C1 segment of cervical spinal cord (tissue), 14 donors: Measurements from ENCODE around the gene UBE2G1.
A peak's percentile ranks its signal among the peaks of the same experiment; 100 is the strongest.
"Not testable (repeated sequence)": the region's sequence is repeated elsewhere in the genome, so short reads cannot be mapped to it uniquely, and the experiment has no call there.

Experiments used
- DNase-seq, 14 donors: peaks; one replicate each; lab custom pipeline; 2025; lab: John Stamatoyannopoulos, UW

The UBE2G1 gene, protein sequence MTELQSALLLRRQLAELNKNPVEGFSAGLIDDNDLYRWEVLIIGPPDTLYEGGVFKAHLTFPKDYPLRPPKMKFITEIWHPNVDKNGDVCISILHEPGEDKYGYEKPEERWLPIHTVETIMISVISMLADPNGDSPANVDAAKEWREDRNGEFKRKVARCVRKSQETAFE

DNA sequence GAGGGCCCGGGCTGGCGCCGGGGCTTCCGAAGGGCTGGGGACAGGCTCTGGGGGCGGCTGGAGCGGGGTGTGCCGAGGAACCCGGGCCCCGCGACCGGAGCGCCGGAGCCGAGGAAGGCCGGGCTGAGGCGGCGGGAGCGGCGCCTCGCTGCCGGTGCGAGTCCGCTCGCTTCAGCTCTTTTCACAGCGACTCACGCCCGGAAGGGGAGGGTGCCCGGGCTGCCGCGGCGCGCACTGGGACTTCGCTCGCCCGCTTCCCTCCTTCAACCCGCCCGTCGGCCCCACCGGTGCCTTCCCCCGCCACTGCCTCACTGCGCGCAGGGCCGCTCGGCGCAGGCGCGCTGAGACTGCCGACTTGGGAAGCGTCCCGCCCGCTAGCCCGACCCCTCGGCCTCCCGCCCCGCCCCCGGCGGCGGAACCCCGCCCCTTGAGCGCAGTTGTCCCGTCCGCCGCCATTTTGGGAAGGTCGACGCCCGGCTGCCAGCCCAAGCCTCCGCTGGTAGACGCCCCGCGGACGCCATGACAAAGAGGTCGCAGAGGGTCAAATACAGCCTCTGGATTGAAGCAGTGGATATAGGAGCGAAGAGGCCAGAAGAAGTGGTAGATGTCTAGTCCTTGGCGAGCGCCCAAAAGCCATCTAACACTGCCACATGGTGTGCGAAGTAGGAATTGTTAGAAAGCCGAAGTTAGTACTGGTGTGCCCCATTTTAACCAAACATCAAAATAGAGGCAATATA is at the start of gene UBE2G1:
Gene UBE2G1, minus strand, starts transcription at position 349 of the 737 bp plus-strand sequence. CDS start 359 bp downstream, outside the sequence.
- peak; percentile 70 to 99 (median 96) for DNase-seq

DNA sequence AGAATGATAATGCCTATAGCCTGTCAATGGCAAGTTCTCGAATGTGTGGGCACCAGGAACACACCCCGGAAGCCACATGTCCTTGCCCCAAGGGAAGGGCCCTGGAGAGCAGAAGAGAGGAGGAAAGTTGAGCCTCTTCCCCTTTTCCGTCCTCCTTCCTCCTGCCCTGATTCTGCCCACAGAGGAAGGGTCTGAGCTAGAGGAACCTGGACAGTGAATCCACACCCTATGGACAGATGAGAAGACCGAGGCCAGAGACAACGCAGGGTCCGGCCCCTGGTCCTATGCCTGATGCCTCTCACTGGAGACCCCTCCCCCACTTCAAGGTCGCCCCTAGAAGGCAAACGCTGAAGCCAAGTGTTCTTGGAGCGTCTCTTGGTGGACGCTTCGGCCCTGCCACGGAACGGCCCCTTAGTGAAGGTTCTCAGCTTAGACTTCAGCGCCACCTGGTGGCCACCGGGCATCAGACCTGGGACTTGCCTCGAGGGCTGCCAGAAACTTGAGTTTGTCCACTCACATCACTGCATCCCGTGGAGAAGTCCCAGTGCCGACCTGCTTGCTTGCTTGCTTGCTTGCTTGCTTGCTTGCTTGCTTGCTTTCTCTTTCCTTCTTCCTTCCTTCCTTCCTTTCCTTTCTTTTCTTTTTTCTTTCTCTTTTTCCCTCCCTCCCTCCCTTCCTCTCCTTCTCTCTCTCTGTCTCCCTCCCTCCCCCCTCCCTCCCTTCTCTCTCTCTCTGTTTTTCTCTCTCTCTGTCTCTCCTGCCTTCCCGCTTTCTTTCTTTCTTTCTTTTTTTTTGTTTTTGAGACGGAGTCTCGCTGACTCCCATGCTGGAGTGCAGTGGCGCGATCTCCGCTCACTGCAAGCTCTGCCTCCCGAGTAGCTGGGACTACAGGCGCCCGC is 46.7 kb upstream of the UBE2G1 start:
- DNase-seq: peak in 13 of 14 donors; percentile 8 to 87 (median 76)

DNA sequence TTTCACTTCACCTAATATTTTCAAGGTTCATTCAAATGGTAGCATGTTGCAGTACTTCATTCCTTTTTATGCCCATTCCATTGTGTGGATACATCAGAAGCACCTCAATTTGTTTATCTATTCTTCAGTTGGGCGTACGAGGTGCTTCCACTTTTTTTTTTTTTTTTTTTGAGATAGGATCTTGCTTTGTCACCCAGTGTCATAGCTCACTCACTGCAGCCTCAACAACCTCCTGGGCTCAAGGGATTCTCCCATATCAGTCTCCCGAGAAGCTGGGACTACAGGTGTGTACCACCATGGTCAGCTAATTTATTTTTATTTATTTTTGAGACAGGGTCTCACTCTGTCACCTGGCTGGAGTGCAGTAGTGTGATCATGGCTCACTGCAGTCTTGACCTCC is 44.7 kb upstream of the UBE2G1 start:
- DNase-seq: no peak

DNA sequence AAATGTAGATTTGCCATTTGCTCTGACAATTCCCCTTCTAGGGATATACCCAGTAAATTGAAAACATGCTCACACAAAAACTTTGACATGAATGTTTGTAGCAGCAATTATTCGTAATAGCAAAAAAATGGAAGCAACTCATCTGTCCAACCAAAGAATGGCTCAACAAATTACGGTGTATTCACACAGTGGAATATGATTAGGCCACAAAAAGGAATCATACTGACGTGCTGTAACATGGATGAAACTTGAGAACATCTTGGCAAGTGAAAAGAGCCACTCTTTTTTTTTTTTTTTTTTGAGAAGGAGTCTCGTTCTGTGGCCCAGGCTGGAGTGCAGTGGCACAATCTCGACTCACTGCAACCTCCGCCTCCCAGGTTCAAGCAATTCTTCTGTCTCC is 43.2 kb upstream of the UBE2G1 start:
- DNase-seq: no peak

DNA sequence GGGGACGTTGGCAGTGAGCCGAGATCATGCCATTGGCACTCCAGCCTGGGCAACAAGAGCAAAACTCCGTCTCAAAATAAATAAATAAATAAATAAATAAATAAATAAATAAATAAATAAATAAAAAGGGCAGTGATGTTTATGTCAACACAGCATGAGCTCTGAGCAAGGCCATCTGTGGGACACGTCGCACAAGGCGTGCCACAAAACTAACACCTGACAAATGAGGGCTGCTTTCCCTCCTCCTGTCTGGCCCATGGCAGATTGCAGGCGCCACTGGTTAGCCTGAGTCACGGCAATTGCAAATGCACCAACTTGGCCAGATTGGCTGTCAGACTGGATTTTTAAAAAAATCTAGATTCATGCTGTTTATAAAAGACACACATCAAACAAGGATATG is 41.4 kb upstream of the UBE2G1 start:
- peak in 1 of 14 donors; percentile 18 for DNase-seq

DNA sequence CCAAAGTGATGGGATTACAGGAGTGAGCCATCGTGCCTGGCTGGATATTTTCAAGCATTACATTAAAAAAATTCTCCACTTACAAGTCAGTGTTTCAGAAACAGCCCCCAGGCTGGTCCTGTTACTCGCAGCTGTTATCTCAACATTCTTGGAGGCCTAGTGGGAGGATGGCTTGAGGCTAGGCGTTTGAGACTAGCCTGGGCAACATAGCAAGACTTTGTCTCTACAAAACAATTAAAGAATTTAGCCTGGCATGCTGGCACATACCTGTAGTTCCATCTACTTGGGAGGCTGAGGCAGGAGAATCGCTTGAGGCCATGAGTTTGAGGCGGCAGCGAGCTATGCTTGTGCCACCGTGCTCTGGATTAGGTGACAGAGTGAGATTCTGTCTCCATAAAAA is 40.7 kb upstream of the UBE2G1 start:
- no peak for DNase-seq

DNA sequence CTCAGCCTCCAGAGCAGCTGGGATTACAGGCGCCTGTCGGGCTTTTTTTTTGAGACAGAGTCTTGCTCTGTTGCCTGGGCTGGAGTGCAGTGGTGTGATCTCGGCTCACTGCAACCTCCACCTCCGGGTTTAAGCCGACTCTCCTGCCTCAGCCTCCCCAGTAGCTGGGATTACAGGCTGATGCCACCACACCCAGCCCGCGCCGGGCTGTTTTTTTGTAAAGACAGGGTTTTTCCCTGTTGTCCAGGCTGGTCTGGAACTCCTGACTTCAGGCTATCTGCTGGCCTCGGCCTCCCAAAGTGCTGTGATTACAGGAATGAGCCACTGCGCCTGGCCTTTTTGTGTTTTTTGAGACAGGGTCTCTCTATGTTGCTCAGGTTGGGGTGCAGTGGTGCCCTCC is 39.9 kb upstream of the UBE2G1 start:
- DNase-seq: no peak

DNA sequence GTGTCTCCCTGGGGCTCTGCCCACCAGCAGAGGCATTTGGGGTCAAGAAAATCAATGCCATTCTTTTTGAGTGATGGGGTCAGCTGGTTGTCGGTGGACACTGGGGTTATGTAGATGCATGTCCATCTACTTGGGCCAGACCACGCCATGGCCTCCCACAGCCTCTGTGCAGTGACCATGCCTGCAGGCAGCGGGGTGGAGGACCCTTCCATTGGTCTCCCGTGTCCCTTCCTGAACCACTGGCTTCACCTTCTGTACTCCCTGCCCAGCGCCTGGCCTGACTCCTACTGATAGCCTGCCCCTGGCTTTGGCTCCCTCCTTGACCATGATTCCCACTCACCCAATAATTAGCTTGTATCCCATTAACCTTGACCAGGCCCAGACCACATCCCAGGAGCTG is 39.2 kb upstream of the UBE2G1 start:
- DNase-seq: no peak

DNA sequence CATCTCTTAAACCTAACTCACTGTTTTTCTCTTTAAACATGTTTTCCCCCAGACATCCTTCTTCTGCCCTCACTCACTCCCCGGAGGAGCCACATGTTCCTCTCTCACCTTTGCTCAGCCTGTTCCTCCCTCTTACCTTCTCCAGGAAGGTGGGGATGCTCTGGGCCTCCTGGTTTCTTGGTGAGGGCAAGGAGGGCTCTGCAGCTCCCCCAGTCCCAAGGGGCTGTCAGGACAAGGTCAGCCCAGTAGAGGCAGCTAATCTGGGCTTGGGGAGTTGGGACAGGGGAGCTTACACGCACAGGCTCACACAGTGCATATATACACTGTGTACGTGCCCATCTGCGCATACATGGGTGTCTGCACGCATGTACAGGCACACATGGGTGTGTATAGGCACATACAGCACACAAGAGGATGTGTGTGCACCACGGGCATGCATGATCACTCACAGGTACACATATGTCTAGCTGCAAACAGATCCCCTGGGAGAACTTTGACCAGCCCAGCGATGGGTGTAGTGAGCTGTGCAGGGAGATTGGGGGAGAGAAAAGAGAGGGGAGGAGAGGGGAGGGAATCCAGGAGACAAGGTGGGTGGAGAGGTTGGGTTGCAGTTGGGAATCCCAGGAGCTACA is 38.7 kb upstream of the UBE2G1 start:
- DNase-seq: no peak

DNA sequence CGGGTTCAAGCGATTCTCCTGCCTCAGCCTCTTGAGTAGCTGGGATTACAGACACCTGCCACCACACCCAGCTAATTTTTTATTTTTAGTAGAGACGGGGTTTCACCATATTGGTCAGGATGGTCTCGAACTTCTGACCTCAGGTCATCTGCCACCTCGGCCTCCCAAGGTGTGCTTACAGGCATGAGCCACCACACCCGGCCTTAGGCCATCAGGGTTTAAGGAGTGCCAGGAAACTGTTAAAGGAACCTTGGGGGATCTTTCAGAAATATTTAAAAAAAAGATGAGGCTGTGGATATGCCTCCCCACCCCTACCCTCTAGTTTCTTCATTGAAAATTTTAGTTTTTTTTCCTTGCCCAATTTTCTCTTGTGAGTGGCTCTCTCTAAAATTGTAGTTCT is 31.4 kb upstream of the UBE2G1 start:
- no peak for DNase-seq

DNA sequence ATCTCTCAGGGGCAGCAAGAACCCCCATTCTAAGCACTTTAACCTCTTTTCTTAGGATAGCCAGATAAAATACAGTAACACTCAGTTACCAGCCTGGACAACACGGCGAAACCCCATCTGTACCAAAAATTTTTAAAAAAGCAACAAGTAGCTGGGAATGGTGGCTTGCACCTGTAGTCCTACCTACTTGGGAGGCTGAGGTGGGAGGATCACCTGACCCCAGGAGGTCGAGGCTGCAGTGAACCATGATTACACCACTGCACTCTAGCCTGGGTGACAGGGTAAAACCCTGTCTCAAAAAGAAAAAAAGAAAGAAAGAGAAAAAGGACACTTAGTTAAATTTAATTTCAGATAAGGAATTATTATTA is 28.6 kb upstream of the UBE2G1 start:
- no peak for DNase-seq

DNA sequence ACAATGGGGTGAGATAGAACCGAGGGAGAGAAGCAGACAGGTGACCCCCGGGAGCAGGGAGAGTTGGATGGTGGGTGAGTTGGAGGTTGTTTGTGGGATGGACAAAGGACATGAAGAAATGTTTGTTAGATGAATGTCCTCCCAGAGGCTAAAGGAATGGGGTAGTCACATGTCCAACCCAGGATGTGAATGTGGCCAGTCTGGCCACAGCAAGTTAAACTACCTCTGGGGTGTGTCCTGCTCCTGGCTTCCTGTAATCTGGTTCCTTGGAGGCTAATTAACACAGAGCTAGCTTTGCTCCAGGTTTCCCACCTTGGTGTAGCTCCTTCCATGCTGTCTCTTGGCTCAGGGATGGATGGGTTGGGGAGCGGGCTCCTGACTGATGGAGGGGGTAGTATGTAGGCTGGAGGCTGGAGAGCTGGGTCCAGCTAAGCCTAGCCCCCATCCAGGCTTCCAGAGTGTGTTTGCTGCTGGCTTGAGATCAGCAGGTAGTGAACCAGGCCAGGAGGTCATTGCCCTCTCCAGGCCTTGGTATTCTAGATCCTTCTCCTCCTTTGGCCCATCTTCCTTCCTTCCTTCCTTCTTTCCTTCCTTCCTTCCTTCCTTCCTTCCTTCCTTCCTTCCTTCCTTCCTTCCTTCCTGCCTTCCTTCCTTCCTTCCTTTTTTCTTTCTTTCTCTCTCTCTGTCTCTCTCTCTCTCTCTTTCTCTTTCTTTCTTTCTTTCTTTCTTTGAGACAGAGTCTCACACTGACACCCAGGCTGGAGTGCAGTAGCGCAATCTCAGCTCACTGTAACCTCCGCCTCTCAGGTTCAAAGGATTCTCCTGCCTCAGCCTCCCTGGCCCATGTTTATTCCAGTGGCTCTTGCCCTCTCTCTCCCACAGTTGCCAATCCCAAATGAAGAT is 28.0 kb upstream of the UBE2G1 start:
- DNase-seq: no peak

DNA sequence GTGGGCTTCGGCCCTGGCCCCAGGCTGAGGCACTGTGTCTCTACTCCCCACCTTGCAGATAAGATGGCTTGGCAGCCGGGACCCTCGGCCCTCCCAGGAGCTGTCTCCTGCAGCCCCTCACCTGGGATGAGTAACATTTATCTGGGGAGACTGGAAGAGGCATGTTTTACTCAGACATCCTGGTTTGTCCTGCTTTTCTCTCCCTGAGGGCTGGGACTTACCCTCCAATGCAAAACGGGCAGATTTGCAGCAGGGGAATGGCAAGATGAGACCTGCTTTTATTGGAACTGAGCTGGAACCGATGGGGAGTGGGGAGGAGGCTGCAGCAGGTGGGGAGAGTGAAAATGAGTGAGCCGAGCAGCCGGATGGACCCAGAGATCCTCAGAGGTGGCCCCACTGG is 27.3 kb upstream of the UBE2G1 start:
- no peak for DNase-seq

DNA sequence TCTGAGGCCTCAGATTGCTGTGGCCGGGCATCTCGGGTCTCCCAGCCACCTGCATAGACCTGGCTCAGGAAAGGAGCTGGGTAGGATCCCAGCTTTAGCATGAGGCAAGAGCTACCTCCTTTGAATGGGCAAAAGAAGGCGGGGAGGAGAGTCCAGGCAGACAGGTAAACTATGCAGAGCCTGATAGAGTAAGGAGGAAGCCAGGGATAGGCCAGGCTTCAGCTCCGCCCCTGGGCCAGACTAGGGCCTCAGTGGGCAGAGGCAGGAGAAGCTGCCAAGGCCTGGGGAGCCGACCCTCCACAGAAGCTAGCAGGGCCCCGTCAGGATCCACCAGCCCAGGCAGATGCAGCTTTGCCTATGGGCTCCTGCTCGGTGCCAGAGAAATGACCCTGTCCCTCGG is 22.6 kb upstream of the UBE2G1 start:
- DNase-seq: no peak

DNA sequence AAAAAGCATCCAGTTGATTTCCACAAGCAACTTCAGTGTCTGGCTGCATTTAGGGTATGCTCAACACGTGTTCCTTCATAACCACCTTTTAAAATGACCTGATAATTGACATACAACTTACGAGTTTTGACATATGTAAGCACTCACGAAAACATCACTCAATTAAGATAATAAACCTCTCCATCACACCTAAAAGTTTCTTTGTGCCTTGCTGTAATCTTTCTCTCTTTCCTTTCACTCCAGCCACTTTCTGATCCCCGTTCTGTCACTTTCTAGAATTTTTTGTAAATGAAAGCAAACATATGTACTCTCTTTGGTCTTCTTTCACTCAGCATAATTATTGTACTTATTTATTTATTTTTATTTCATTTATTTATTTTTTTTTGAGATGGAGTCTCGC is 20.7 kb upstream of the UBE2G1 start:
- DNase-seq: no peak

DNA sequence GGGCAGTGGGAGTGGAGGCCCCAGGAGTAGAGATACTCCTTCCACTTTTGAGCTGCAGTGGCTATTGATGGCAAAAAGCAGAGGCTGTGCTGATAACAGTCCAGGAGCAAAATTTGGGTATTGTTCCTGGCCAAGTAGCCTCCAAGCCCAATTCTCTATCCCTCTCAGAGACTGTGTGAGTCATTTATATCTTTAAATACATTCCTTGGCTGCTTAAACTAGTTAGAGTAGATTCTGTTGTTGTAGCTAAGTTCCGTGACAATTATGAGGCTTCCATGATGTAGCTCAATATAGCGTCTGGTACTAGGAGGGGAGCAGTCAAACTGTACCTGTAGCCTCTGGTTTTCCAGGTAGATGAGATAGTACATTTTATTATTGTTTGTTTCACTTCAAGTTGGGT is 19.9 kb upstream of the UBE2G1 start:
- no peak for DNase-seq

DNA sequence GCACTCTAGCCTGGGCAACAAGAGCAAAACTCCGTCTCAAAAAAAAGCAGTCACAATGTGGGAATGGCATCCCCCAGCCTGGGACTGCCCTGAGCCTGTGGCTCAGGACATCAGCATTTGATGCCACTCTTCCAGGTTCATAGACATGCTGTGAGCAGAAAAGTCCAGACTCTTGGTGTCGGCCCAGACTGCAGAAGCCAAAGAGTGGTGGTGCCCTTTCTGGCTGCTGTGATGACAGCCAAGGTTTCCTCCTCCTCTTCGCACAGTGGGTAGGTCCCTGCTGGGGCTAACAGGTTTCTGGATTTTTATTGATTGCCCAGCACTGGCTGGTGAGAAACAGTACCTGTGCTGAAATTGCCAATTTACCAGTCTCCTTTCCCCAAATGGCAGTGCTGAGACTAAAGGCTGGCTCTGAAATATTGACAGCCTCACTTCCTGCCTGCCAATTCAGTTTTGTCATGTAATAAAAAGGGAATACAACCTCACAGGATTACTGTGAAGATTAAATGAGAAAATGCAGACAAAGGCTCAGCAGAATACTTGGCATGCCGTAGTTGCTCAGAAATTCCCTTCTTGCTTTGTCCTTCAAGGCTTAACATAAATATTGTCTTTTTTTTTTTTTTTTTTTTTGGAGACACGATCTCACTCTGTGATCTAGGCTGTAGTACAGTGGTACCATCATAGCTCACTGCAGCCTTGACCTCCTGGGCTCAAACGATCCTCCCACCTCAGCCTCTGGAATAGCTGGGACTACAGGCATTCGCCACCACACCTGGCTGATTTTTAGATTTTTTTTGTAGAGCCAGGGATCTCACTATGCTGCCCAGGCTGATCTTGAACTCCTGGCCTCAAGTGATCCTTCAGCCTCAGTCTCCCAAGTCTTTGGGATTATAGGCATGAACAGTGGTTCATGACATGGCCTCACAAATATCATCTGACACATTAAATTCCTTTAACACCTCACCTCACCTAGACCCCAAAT is 15.5 kb upstream of the UBE2G1 start:
- no peak for DNase-seq

DNA sequence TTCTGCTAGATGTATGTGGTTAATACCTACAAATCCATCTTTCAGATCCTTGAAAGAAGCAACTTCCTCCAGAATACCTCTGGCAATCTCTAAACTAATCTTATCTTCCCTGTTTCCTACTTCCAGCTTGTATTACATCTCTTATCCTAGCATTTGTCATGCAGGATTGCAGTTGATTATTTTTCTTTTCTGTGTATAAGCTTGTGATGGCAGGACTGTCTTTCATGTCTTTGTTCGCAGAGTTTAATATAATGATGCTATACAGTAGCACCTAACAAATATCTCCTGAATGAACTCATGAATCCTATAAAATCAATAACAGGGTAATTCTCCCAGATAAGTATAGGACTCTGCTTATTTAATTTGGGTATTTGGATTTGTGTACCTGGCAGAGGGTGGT is 12.2 kb upstream of the UBE2G1 start:
- no peak for DNase-seq

DNA sequence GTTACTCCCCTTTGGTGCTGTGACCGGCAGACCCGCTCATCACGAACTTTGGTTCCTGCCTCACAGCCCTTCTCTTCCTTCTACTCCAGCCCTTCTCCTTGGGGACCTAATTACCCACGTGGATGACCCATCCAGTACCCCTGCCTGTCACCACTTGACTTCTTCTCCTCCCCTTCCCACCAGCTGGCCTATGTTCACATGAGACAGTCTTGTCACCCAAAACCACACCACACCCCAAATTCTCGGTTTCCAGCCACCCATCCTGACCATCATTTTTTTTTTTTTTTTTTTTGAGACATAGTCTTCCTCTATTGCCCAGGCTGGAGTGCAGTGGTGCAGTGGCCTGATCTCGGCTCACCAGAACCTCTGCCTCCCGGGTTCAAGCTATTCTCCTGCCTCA is 10.8 kb upstream of the UBE2G1 start:
- not testable (repeated sequence) for DNase-seq
